ENCODE measurements around the gene TMEM163.
A peak's percentile ranks its signal among the peaks of the same experiment; 100 is the strongest.
"Not testable (repeated sequence)": the region's sequence is repeated elsewhere in the genome, so short reads cannot be mapped to it uniquely, and the experiment has no call there.

The TMEM163 gene

GRCh38 chr2:134736167-134736880 lies 17.5 kb upstream of the TMEM163 start:
- no peak for TF ChIP-seq CTCF (conservative IDR thresholded peaks at IDR 0.05)
- no peak overlapping the region for H3K27ac ChIP-seq

- TF ChIP-seq CTCF (conservative IDR thresholded peaks at IDR 0.05): no peak
- no peak overlapping the region for H3K27ac ChIP-seq
These were observed 9.4 kb upstream of the TMEM163 start for GRCh38 chr2:134728163-134728562.

- TF ChIP-seq CTCF (conservative IDR thresholded peaks at IDR 0.05): no peak
- no peak overlapping the region for H3K27ac ChIP-seq
These were observed 8.6 kb upstream of the TMEM163 start for GRCh38 chr2:134727385-134727784.

- TF ChIP-seq CTCF (conservative IDR thresholded peaks at IDR 0.05): no peak
These were observed 7.8 kb upstream of the TMEM163 start for GRCh38 chr2:134726645-134727044.

GRCh38 chr2:134725876-134726275 lies 7.1 kb upstream of the TMEM163 start:
- no peak overlapping the region for H3K27ac ChIP-seq
- no peak for TF ChIP-seq CTCF (conservative IDR thresholded peaks at IDR 0.05)

More at GRCh38 chr2:134726645-134727044, 7.8 kb upstream of the TMEM163 start:
- no peak overlapping the region for H3K27ac ChIP-seq

- TF ChIP-seq CTCF (conservative IDR thresholded peaks at IDR 0.05): no peak
- no peak overlapping the region for H3K27ac ChIP-seq
These were observed 5.5 kb upstream of the TMEM163 start for GRCh38 chr2:134724341-134724740.

- H3K27ac ChIP-seq: not testable (repeated sequence)
These were observed 4.9 kb upstream of the TMEM163 start for GRCh38 chr2:134723742-134724141.

GRCh38 chr2:134722728-134723127 lies 3.9 kb upstream of the TMEM163 start:
- peak; percentile 30 for TF ChIP-seq CTCF (conservative IDR thresholded peaks at IDR 0.05)

More at GRCh38 chr2:134722728-134723127, 3.9 kb upstream of the TMEM163 start:
- no peak overlapping the region for H3K27ac ChIP-seq
